ENCODE data around the gene MYZAP.

DNA sequence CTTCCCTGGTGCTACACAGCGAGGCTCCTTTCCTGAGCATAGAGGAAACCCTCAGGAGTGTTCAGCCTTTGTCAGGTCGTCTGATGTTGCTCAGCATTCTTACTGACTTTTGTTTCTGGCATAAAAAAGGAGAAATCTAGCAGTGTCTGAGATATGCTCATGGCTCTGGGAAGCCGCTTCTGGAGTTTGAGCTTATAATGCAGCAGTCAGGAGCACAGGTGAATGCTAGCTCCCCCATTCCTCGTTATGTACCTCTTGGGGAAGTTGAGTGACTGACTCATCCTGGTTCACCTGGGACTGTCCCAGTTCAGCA lies 49.2 kb upstream of the MYZAP start:
- TF ChIP-seq CTCF (conservative IDR thresholded peaks at IDR 0.05 in 1 of 2, IDR thresholded peaks at IDR 0.05 in 1 of 2; ENCODE audit: extremely low read depth in 1 of 2, insufficient read depth in 1 of 2, low read depth in 1 of 2, low read length in 2 of 2) (no peak), EZH2 (IDR thresholded peaks at IDR 0.05; ENCODE audit: borderline replicate concordance, low read length) (no peak)

Measured in mammary epithelial cell (primary cell).